Measurements from ENCODE around the gene HARS1. TPM values are rescaled to one million over a fixed set of nuclear protein-coding genes. Genes with fewer than 3 reads are reported as not detected.

HARS1 gene
- total and polyA plus RNA-seq, 2 of the 13 experiments (the other 11 are each of a cell fraction or from before 2014, with no cell fraction given) = 36.9 to 66.2 TPM

DNA sequence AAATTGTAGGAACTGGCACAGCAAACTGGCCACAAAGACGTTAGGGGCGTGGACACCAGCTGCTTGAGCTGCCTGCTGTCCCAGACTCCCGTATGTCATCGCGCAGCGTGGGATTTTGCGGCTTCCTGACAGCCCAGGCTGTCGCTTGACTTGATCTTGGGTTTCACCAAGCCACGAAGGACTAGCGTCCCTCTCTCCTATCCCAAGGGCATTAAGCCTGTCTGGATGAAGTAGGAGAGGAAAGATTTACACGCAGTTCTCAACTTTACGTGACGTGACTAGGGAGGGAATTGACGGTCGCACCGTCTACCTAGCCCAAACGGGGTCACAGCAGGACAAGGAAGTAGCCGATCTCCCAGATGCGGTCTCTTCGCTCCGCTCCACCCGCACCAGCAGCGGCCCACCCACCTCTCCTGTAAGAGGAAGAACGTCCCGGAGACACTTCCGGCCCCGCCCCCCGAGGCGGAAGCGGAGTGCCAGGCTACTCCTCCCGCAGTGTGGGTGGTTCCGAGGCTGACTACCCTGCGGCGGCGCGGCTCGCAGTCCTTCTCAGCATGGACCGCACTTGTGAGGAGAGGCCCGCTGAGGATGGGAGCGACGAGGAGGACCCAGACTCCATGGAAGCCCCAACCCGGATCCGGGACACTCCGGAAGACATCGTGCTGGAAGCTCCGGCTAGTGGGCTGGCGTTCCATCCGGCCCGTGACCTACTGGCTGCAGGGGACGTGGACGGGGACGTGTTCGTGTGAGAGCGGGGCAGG is 26.6 kb downstream of the HARS1 start, which contains the start of gene WDR55 (continued):
- TF ChIP-seq USF2 (IDR thresholded peaks at IDR 0.05; ENCODE audit: low read depth, low read length) (no peak), USF2 (CRISPR knock-in tag; IDR thresholded peaks at IDR 0.05; ENCODE audit: borderline replicate concordance) (no peak), EHMT2 (IDR thresholded peaks at IDR 0.05; ENCODE audit: borderline replicate concordance, low read depth, low read length) (no peak), NCOA5 (CRISPR knock-in tag; IDR thresholded peaks at IDR 0.05) (no peak), DNMT1 (CRISPR knock-in tag; IDR thresholded peaks at IDR 0.05) (no peak), ERF (CRISPR knock-in tag; IDR thresholded peaks at IDR 0.05) (peak; percentile 82; the same call in 1 of the 2 replicates), IKZF4 (CRISPR knock-in tag; IDR thresholded peaks at IDR 0.05; ENCODE audit: borderline replicate concordance, low read depth, not compliant biosample characterization) (no peak), ZBTB20 (CRISPR knock-in tag; IDR thresholded peaks at IDR 0.05; ENCODE audit: borderline replicate concordance, low read depth) (0 out of 2 replicates have a peak, but pooled peaks have one; percentile 21), YEATS2 (CRISPR knock-in tag; IDR thresholded peaks at IDR 0.05; ENCODE audit: borderline replicate concordance) (peak; percentile 82; the same call in 1 of the 2 replicates), ISL2 (CRISPR knock-in tag; IDR thresholded peaks at IDR 0.05) (peak; percentile 25; the same call in 1 of the 2 replicates), POGZ (CRISPR knock-in tag; IDR thresholded peaks at IDR 0.05) (peak; percentile 67; the same call in 1 of the 2 replicates), MYPOP (CRISPR knock-in tag; IDR thresholded peaks at IDR 0.05) (peak; percentile 84; the same call in 1 of the 2 replicates), ATF2 (CRISPR knock-in tag; IDR thresholded peaks at IDR 0.05) (peak; percentile 59; the same call in 1 of the 2 replicates), MBD4 (IDR thresholded peaks at IDR 0.05; ENCODE audit: borderline replicate concordance, low read length) (no peak), POLR2AphosphoS2 (IDR thresholded peaks at IDR 0.05; ENCODE audit: low read depth, low read length) (no peak), RFXANK (CRISPR knock-in tag; IDR thresholded peaks at IDR 0.05) (peak; percentile 70; the same call in 1 of the 2 replicates), ZNF720 (CRISPR knock-in tag; IDR thresholded peaks at IDR 0.05) (no peak), ZKSCAN8 (CRISPR knock-in tag; IDR thresholded peaks at IDR 0.05; ENCODE audit: borderline replicate concordance) (0 out of 2 replicates have a peak, but pooled peaks have one; percentile 17), KLF13 (CRISPR knock-in tag; IDR thresholded peaks at IDR 0.05) (peak; percentile 78; the same call in 1 of the 2 replicates), POLR2AphosphoS5 (IDR thresholded peaks at IDR 0.05; ENCODE audit: low read depth, low read length) (peak; percentile 92)
- TF ChIP-seq, protein P1, sequence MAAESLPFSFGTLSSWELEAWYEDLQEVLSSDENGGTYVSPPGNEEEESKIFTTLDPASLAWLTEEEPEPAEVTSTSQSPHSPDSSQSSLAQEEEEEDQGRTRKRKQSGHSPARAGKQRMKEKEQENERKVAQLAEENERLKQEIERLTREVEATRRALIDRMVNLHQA (CRISPR knock-in tag; IDR thresholded peaks at IDR 0.05) = no peak
- TF ChIP-seq, protein P2, sequence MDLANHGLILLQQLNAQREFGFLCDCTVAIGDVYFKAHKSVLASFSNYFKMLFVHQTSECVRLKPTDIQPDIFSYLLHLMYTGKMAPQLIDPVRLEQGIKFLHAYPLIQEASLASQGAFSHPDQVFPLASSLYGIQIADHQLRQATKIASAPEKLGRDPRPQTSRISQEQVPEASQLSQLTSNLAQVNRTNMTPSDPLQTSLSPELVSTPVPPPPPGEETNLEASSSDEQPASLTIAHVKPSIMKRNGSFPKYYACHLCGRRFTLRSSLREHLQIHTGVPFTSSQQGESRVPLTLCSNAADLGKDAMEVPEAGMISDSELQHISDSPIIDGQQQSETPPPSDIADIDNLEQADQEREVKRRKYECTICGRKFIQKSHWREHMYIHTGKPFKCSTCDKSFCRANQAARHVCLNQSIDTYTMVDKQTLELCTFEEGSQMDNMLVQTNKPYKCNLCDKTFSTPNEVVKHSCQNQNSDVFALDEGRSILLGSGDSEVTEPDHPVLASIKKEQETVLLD (CRISPR knock-in tag; IDR thresholded peaks at IDR 0.05; ENCODE audit: low read depth) = peak; percentile 58; the same call in 1 of the 2 replicates
- TF ChIP-seq, protein P3, sequence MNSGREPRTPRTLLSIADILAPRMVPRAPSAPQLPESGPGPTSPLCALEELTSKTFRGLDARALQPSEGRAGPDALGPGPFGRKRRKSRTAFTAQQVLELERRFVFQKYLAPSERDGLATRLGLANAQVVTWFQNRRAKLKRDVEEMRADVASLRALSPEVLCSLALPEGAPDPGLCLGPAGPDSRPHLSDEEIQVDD (CRISPR knock-in tag; IDR thresholded peaks at IDR 0.05; ENCODE audit: borderline replicate concordance) = no peak
